ENCODE data around the gene LGALS7B. TPM values are rescaled to one million over a fixed set of nuclear protein-coding genes. Genes with fewer than 3 reads are reported as not detected.

LGALS7B gene
- total RNA-seq, 1 experiment from 2014 or later = 3.6 TPM

DNA sequence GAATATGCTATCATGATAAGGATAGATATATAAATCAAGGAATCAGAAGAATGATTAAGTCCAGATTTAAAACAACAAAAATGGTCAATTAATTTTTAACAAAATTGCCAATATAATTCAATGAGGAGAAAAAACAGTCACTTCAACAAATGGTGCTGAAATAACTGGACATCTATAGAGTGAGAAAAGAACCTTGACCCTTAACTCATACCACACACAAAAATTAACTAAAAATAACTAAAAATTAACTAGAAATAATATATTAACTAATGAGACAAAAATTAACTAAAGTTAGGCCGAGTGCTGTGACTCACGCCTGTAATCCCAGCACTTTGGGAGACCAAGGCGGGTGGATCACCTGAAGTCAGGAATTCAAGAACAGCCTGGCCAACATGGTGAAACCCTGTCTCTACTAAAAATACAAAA lies 25.2 kb upstream of the LGALS7B start:
- Histone ChIP-seq H3K4me3 (ENCODE audit: low read depth in 2 of 2, low read length in 2 of 2) (no peak overlapping the region), H3K36me3 (ENCODE audit: control insufficient read depth, insufficient read depth, low read length) (no peaks in the 10 kb centered on the region), H3K27ac (ENCODE audit: low read length) (no peak overlapping the region), H3K27me3 (ENCODE audit: control insufficient read depth, insufficient read depth, low read length) (no peaks in the 10 kb centered on the region), H3K9me3 (ENCODE audit: control insufficient read depth, insufficient read depth, low read depth, low read length) (no peaks in the 10 kb centered on the region), H3K4me1 (ENCODE audit: control insufficient read depth, insufficient read depth, low read length) (no peaks in the 10 kb centered on the region)
- no peak for ATAC-seq
- ChIA-PET CTCF (interaction anchor here (0.6 kb wide), 2 partner anchors 245 to 259 kb away, joined by 3 to 6 read pairs; no protein-coding TSS in a partner anchor), POLR2A (interaction anchor here (0.6 to 0.7 kb wide), 2 partner anchors 22 to 184 kb away, joined by 7 to 11 read pairs; no protein-coding TSS in a partner anchor)
- TF ChIP-seq TCF7L2 (IDR thresholded peaks at IDR 0.05; ENCODE audit: low read depth, low read length) = no peak
- TF ChIP-seq POLR2AphosphoS5 (IDR thresholded peaks at IDR 0.05; ENCODE audit: low read depth, low read length) = no peak
- no peak for TF ChIP-seq CTCF (IDR thresholded peaks at IDR 0.05)
- no peak for TF ChIP-seq REST (IDR thresholded peaks at IDR 0.05; ENCODE audit: insufficient read depth in 1 of 2, low read depth in 2 of 2, low read length in 1 of 2)
- BruUV-seq (replicated peaks) = no TSS peak
- intact Hi-C loops (cut with micrococcal nuclease; ENCODE audit: unreplicated experiment) (no loop called here), in situ Hi-C loops (cut with HindIII; ENCODE audit: low pct_unique_long_range_greater_than_20kb, low sequenced_read_pairs) (no loop called here)
- DNase-seq (ENCODE audit: low read depth, low spot score) = no peak

GRCh38 chr19:38765214-38765613 lies 23.8 kb upstream of the LGALS7B start:
- Histone ChIP-seq H3K9me3 (ENCODE audit: control insufficient read depth, insufficient read depth, low read depth, low read length) (no peaks in the 10 kb centered on the region), H3K36me3 (ENCODE audit: control insufficient read depth, insufficient read depth, low read length) (no peaks in the 10 kb centered on the region), H3K27ac (ENCODE audit: low read length) (no peak overlapping the region), H3K27me3 (ENCODE audit: control insufficient read depth, insufficient read depth, low read length) (no peaks in the 10 kb centered on the region), H3K4me1 (ENCODE audit: control insufficient read depth, insufficient read depth, low read length) (no peaks in the 10 kb centered on the region), H3K4me3 (ENCODE audit: low read depth in 2 of 2, low read length in 2 of 2) (no peak overlapping the region)
- in situ Hi-C loops (cut with HindIII; ENCODE audit: low pct_unique_long_range_greater_than_20kb, low sequenced_read_pairs) (loop anchor here (5.0 kb wide), 2 partner anchors 72 to 238 kb away; no protein-coding TSS in a partner anchor), intact Hi-C loops (cut with micrococcal nuclease; ENCODE audit: unreplicated experiment) (no loop called here)
- DNase-seq (ENCODE audit: low read depth, low spot score) = no peak
- CTCF ChIA-PET = interaction anchor here (0.6 to 0.7 kb wide), 3 partner anchors 22 to 383 kb away, joined by 4 to 7 read pairs (median 6); no protein-coding TSS in a partner anchor
- BruUV-seq (replicated peaks) = no TSS peak
- TF ChIP-seq POLR2AphosphoS5 (IDR thresholded peaks at IDR 0.05; ENCODE audit: low read depth, low read length) = no peak
- TF ChIP-seq SIN3A (IDR thresholded peaks at IDR 0.05; ENCODE audit: borderline replicate concordance, insufficient read depth, low read depth, low read length) = no peak
- no peak for TF ChIP-seq TCF7L2 (IDR thresholded peaks at IDR 0.05; ENCODE audit: low read depth, low read length)
- no peak for TF ChIP-seq CTCF (IDR thresholded peaks at IDR 0.05)
- no peak for TF ChIP-seq REST (IDR thresholded peaks at IDR 0.05; ENCODE audit: insufficient read depth in 1 of 2, low read depth in 2 of 2, low read length in 1 of 2)
- ATAC-seq = no peak
- POLR2A ChIA-PET = no interaction called here

Measured in Panc1 (cell line).